Activated naive CD8-positive, alpha-beta T cell treated with anti-CD3 and anti-CD28 coated beads, Interleukin-2, amount 50 U/mL, for 16 hours (primary cell): ENCODE data around the gene ZNF582.
A peak's percentile ranks its signal among the peaks of the same experiment; 100 is the strongest.

ENCODE experiments used
- DNase-seq: peaks from one replicate; pipeline ENCODE4 v3.0.0-alpha.2; 2020; ENCODE audit warnings: low read depth, low spot score

The ZNF582 gene

GRCh38 chr19:56393119-56394012 is at the start of gene ZNF582:
ZNF582 (minus strand) TSS chr19:56393534; CDS start chr19:56391752, 1,782 bp downstream.
- DNase-seq: peak; percentile 81

- no peak for DNase-seq
Observed at GRCh38 chr19:56441206-56441792, 48.0 kb upstream of the ZNF582 start.

GRCh38 chr19:56423985-56424353 is 30.6 kb upstream of the ZNF582 start:
- no peak for DNase-seq

GRCh38 chr19:56423276-56423984 is 30.1 kb upstream of the ZNF582 start:
- DNase-seq: no peak

- DNase-seq: no peak
Observed at GRCh38 chr19:56405062-56405461, 11.7 kb upstream of the ZNF582 start.

- no peak for DNase-seq
Observed at GRCh38 chr19:56404705-56405056, 11.3 kb upstream of the ZNF582 start.

- DNase-seq: peak; percentile 71
Observed at GRCh38 chr19:56403764-56404704, 10.7 kb upstream of the ZNF582 start, which contains the start of gene ZNF583. ZNF583 (plus strand) TSS chr19:56404332; CDS start chr19:56407115, 2,783 bp downstream.

GRCh38 chr19:56403261-56403660 is 9.9 kb upstream of the ZNF582 start:
- no peak for DNase-seq

- DNase-seq: no peak
Observed at GRCh38 chr19:56400485-56400884, 7.2 kb upstream of the ZNF582 start.

- no peak for DNase-seq
Observed at GRCh38 chr19:56398809-56399208, 5.5 kb upstream of the ZNF582 start.

GRCh38 chr19:56383826-56384605 is 9.3 kb downstream of the ZNF582 start:
- DNase-seq: no peak

GRCh38 chr19:56377105-56377924 is 16.0 kb downstream of the ZNF582 start:
- DNase-seq: no peak

GRCh38 chr19:56372281-56372680 is 21.1 kb downstream of the ZNF582 start:
- no peak for DNase-seq

GRCh38 chr19:56369886-56370676 is 23.3 kb downstream of the ZNF582 start:
- DNase-seq: no peak

GRCh38 chr19:56367829-56368711 is 25.3 kb downstream of the ZNF582 start:
- DNase-seq: peak; percentile 56

GRCh38 chr19:56360841-56361240 is 32.5 kb downstream of the ZNF582 start:
- DNase-seq: no peak

- DNase-seq: no peak
Observed at GRCh38 chr19:56356944-56357343, 36.4 kb downstream of the ZNF582 start.

GRCh38 chr19:56355517-56355916 is 37.8 kb downstream of the ZNF582 start:
- no peak for DNase-seq
